HG02885 (cell line): ENCODE measurements around the gene GPR63.

Experiments
- ATAC-seq: cut with Tn5 transposase; IDR thresholded peaks from one replicate; pipeline ENCODE4 v1.9.1; 2021; ENCODE audit warnings: mild to moderate bottlenecking; ENCODE audit not compliant: unreplicated experiment, poor library complexity

The GPR63 gene, protein sequence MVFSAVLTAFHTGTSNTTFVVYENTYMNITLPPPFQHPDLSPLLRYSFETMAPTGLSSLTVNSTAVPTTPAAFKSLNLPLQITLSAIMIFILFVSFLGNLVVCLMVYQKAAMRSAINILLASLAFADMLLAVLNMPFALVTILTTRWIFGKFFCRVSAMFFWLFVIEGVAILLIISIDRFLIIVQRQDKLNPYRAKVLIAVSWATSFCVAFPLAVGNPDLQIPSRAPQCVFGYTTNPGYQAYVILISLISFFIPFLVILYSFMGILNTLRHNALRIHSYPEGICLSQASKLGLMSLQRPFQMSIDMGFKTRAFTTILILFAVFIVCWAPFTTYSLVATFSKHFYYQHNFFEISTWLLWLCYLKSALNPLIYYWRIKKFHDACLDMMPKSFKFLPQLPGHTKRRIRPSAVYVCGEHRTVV

GRCh38 chr6:96837081-96837971 is at the start of gene GPR63:
Gene GPR63 (minus strand): TSS chr6:96837477. CDS start chr6:96799731, 37,746 bp downstream.
- peak; percentile 89 for ATAC-seq

DNA sequence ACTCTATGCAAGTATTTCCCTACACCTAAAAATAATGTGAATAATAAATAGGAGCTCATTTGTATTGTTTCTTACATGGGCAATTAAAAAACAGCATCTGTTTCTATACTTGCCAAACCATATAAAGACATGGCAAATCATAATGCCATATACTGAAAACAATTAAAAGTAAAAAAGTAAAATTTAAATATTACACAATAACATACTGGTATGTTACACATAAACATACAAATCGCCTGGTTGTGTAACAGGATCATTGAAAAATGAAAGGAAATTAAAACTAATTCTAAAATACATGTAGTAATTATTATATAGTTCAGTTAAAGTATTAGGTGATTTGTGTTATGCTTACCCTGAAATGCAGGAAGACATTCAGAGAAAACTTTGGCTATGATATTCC is 49.2 kb upstream of the GPR63 start:
- ATAC-seq = no peak

DNA sequence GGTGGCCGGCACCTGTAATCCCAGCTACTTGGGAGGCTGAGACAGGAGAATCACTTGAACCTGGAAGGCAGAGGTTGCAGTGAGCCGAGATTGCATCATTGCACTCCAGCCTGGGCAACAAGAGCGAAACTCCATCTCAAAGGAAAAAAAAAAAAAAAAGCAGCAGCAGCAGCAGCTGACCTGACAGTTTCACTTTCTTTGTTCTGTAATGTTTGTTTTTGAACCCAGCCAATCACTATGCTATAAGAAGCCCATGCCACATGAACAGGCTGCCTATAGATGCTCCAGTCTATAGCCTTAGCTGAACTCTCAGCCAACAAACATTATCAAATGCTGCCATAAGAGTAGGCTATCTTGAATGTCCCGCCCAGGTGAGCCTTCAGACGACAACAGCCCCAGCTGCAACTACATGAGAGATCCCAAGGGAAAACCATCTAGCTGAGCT is 47.9 kb upstream of the GPR63 start:
- peak; percentile 86 for ATAC-seq

GRCh38 chr6:96878143-96878542 is 40.9 kb upstream of the GPR63 start:
- ATAC-seq = no peak

DNA sequence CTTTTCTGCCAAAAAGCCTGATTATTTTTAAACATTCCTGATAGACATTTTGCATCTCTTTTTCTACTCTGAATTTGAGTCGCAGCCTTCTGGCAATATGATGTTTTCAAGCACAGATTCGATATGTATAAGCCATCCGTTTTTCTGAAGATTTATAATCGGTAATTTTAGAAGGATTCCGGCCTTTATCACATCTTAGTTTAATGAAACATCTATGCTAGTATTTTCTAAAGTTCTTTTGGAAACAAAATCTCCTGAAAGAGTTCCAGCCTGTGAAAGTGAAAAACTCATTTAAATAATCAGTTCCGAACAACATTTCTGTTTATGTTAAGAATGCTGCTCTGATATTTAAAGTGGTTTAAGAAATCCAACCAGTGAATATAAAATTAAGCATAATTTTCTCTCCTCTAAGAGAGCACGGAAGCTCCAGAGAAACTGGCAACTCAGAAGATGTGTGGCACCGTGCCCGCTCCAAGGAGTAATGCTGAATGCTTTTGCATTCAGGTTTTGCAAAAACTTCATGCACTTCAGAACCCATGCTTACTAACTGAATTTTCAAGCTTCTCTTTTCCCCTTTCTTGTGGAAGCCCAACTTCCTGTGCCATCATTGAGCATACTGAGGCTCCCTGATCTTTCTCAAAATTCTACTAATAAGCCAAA is 39.7 kb upstream of the GPR63 start:
- no peak for ATAC-seq

- ATAC-seq = no peak
Measured at GRCh38 chr6:96872976-96873375, 35.7 kb upstream of the GPR63 start.

DNA sequence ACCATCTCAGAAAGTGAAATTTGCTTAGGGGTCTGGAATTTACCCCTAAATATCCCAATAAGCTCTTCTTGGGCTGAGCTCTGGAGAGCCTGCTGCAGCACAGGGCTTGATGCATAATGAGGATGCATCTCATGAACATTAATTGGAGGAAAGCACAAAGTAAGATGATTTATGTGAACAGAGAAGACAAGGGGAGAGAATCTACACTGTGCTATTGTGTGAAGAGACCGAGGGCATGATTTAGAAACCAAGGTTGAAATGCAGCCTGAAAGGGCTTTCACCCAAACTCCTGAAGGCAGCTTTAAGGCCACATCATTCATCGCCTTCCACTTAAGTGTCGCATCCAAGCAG is 27.8 kb upstream of the GPR63 start:
- ATAC-seq = no peak

GRCh38 chr6:96864216-96865054 is 27.2 kb upstream of the GPR63 start:
- ATAC-seq = no peak

- no peak for ATAC-seq
Measured at GRCh38 chr6:96862560-96862959, 25.3 kb upstream of the GPR63 start.

- ATAC-seq = no peak
Measured at GRCh38 chr6:96861588-96861987, 24.3 kb upstream of the GPR63 start.

GRCh38 chr6:96856856-96857255 is 19.6 kb upstream of the GPR63 start:
- ATAC-seq = no peak

DNA sequence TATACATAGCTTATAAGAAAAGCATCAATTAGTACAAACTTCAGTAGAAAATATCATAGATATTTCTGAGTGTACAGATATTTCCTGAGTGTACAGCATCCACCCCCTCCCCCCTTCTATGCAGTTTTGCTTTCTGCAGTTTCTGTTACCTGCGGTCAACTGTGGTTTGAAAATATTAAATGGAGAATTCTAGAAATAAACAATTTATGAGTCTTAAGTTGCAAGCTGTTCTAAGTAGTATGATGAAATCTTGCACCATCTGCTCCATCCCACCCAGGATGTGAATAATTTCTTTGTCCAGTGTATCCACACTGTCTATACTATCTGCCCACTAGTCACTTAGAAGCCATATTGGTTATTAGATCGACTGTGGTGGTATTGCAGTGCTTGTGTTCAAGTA is 15.8 kb upstream of the GPR63 start:
- ATAC-seq = no peak

GRCh38 chr6:96852605-96853004 is 15.3 kb upstream of the GPR63 start:
- no peak for ATAC-seq

DNA sequence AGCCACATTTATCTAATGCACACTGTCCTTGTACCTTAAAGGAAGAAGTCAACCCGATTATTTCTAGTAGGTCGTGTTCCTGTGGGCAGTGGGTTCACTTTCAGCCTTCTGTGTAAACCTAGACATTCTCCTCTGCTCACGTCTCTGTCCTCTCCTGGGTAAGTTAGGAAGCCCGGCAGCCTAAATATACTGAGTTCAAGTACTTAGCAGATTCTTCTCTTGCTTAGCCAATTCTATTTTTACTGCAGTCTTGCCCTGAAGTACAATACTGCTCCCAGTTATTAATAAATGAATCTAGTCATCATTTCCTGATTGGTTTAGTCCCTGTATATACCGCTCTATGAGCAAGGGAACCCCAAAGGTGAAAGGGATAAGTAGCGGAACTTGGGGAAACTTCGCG is 14.6 kb upstream of the GPR63 start:
- ATAC-seq = no peak

- no peak for ATAC-seq
Measured at GRCh38 chr6:96849615-96850014, 12.3 kb upstream of the GPR63 start.

- no peak for ATAC-seq
Measured at GRCh38 chr6:96844530-96844929, 7.3 kb upstream of the GPR63 start.

- ATAC-seq = no peak
Measured at GRCh38 chr6:96841345-96841744, 4.1 kb upstream of the GPR63 start.

- peak; percentile 20 for ATAC-seq
Measured at GRCh38 chr6:96836631-96837080, 621 bp downstream of the GPR63 start.

- no peak for ATAC-seq
Measured at GRCh38 chr6:96834070-96834469, 3.2 kb downstream of the GPR63 start.

DNA sequence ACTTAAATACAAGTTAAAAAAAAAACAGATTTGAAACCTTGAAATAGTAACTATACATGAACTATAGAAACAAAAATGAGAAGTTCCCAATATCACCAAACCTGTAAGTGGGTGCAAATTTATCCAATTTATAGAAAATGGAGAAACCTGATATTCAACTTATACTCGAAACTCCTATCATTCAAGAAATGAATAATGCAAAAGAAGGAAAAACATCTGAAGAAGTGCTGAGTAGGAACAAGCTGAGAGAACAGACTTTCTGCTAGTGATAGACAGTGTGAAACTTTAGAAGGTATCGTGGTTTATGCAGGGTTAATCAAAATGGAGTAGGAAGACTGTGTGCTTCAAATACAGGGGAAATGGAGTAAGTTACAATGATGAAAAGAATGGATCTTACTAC is 4.5 kb downstream of the GPR63 start:
- no peak for ATAC-seq
